Mucosa of descending colon (tissue), 3 donors: ENCODE measurements around the gene CLSTN2. TPM values are rescaled to one million over a fixed set of nuclear protein-coding genes. Genes with fewer than 3 reads are reported as not detected.
A peak's percentile ranks its signal among the peaks of the same experiment; 100 is the strongest.

ENCODE experiments used
- ATAC-seq: fragments of 200-7000 bp; cut with Tn5 transposase; one replicate; pipeline ENCODE4 v1.9.1; 2020; ENCODE audit warnings: mild to moderate bottlenecking, moderate library complexity
- DNase-seq, 3 donors: peaks; one replicate each; pipeline ENCODE4 v3.0.0-alpha.2; 2020
- H3K36me3 ChIP-seq: fragments of 200-600 bp; one replicate; pipeline ENCODE4 v1.8.0; 2021; ENCODE audit warnings: low read depth, mild to moderate bottlenecking
- H3K4me1 ChIP-seq: fragments of 200-600 bp; one replicate; pipeline ENCODE4 v1.8.0; 2021; ENCODE audit warnings: low read depth, mild to moderate bottlenecking
- H3K4me3 ChIP-seq: fragments of 200-600 bp; one replicate; pipeline ENCODE4 v1.8.0; 2021; ENCODE audit warnings: mild to moderate bottlenecking
- H3K9me3 ChIP-seq: fragments of 200-600 bp; one replicate; pipeline ENCODE4 v1.8.0; 2021; ENCODE audit warnings: mild to moderate bottlenecking
- intact Hi-C, 2 donors: fragments of 100-400 bp; cut with DNase I in 1 of 2; cut with micrococcal nuclease in 1 of 2; formaldehyde crosslinking; loops; one replicate each; pipeline versions ENCODE4 v1.11.0 to v1.11.1; 2022; cut with DNase I, micrococcal nuclease
- total RNA-seq, 3 donors: library from RNA; stranded (reverse); fragmentation: NEBNext Ultra II Directional in 2 of 3; extraction: Animal tissue kit (Norgen Biotek cat#: 25700) in 2 of 3; gene quantifications; one replicate each; pipeline versions ENCODE4 v1.2.1 to v1.2.4, GENCODE V29; 2021 to 2023
- TF ChIP-seq, protein P1 (sequence below): fragments of 200-600 bp; IDR thresholded peaks from one replicate; pipeline ENCODE4 v1.8.0; 2022; ENCODE audit warnings: antibody characterized with exemption, mild to moderate bottlenecking
- donor health status: DM: no; HTN: no; CAD: no; lungs with moderate emphysema.
- donor health status: DM: no; HTN: no; CAD: no.
- donor health status: DM: no; HTN: yes; CAD: no.

The CLSTN2 gene
- total RNA-seq, 3 donors from 2014 or later, result 0.90 to 5.3 (median 2.5) TPM

DNA sequence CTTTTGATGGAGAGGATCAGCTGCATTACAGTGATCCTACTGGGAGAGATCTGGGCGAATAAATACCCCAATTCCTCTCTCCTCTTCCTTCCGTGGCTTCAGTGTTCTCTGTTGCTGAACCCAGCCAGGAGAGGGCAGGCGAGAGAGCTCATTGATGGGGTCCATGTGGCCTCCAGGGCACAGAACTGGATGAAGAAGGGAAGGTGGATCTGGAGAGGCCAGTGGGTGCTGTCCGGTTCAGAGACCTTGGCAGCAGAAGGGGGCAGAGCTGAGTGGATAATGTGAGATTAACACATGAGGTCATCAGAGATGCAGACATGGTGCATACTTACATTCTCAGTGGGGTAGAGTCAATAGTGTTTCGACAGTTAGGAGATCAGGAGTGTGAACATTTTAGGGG lies 193.6 kb downstream of the CLSTN2 start:
- ATAC-seq, result peak; percentile 46
- peak in 2 of 3 donors; percentile 37 to 58 for DNase-seq

DNA sequence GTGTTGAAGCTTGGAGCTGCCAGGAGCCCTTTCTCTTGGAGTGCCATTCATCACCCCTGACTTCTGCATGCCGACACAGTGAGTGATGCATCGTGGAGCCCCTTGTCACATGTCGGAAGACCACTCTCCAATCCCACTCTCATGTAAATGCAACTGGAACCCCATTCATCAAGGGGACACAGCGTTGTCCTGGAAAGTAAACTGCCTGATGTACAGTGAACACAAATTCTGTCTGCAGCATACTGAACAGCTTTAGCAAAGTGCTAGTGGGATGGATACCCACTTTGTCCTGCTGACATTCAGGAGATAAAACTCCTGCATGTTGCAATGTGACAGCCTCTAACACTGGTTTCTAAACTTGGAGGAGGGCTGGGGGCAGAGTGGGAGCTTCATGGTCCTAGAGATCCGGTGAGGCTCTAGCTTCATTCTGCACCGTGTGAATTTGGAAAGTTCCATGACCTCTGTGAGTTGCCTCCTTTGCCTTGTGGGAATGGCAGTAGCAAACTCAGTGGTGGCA lies 194.8 kb downstream of the CLSTN2 start:
- TF ChIP-seq, protein P1, sequence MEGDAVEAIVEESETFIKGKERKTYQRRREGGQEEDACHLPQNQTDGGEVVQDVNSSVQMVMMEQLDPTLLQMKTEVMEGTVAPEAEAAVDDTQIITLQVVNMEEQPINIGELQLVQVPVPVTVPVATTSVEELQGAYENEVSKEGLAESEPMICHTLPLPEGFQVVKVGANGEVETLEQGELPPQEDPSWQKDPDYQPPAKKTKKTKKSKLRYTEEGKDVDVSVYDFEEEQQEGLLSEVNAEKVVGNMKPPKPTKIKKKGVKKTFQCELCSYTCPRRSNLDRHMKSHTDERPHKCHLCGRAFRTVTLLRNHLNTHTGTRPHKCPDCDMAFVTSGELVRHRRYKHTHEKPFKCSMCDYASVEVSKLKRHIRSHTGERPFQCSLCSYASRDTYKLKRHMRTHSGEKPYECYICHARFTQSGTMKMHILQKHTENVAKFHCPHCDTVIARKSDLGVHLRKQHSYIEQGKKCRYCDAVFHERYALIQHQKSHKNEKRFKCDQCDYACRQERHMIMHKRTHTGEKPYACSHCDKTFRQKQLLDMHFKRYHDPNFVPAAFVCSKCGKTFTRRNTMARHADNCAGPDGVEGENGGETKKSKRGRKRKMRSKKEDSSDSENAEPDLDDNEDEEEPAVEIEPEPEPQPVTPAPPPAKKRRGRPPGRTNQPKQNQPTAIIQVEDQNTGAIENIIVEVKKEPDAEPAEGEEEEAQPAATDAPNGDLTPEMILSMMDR, result no peak
- intact Hi-C loops, result no loop called here
- Histone ChIP-seq H3K9me3 (no peaks in the 10 kb centered on the region), H3K4me1 (no peaks in the 10 kb centered on the region), H3K4me3 (no peak overlapping the region), H3K36me3 (no peaks in the 10 kb centered on the region)
- ATAC-seq (no peak), DNase-seq (no peak)

More for the DNA sequence above, 193.6 kb downstream of the CLSTN2 start:
- no peak overlapping the region for H3K4me3 ChIP-seq
- no peaks in the 10 kb centered on the region for H3K36me3 ChIP-seq
- TF ChIP-seq, protein P1, result no peak
- no peaks in the 10 kb centered on the region for H3K4me1 ChIP-seq
- intact Hi-C loops, result no loop called here
- no peaks in the 10 kb centered on the region for H3K9me3 ChIP-seq

DNA sequence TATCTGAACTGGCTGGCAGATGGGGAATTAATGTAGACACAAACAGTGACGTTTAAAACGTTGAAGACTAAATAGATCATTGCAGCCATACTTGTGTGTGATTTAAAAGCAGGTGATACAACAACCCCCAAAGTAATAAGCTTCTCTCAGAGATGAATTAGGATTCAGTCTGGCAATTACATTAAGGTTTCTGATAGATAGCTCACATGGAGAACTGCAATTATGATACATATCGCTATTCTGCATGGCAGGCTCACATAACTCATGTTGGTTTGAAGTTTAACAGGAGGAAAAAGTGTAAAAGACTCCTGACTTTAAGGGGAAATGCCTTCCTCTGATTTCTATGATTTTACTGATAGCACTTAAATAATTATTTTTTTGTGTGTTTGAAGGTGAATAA lies 196.9 kb downstream of the CLSTN2 start:
- Histone ChIP-seq H3K36me3 (no peaks in the 10 kb centered on the region), H3K9me3 (no peaks in the 10 kb centered on the region), H3K4me1 (no peaks in the 10 kb centered on the region), H3K4me3 (no peak overlapping the region)
- intact Hi-C loops, result no loop called here
- ATAC-seq (no peak), DNase-seq (no peak)
- TF ChIP-seq, protein P1, result no peak

DNA sequence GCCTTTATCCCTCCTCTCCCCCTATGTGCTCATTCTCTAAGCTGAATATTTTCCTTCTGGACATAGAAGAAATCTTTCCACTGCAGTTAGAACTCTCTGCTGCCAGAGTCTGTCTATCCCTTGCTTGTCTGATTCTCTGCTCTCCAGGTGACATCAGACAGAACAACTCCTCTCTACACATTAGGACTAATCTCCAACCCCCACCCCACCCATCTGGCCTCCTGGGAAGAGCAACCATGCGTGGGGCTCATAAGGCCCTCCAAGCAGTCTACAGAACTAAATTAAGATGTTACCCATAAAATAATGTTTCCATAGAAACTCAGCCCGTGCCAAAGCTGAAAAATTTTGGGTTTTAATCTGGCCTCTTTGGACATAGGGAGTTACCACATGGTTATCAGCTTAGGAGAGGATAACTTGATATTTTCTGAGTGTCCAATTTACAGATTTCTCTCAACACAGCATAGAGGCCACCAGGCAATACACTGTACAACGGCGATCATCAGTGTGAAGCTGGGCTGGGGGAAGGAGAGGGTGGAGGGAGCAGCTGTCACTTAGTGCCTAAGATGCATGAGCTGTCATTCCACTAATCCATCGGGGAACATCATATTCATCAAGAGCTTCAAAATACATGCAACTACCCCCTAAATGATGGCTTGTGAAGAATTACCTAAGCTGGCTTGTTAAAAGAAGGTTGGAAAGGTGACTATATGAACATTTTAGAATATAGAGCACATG lies 199.4 kb downstream of the CLSTN2 start:
- ATAC-seq (no peak), DNase-seq (no peak)
- H3K4me3 ChIP-seq, result no peak overlapping the region
- TF ChIP-seq, protein P1, result no peak
- no peaks in the 10 kb centered on the region for H3K9me3 ChIP-seq
- intact Hi-C loops, result no loop called here
- no peaks in the 10 kb centered on the region for H3K36me3 ChIP-seq
- H3K4me1 ChIP-seq, result no peaks in the 10 kb centered on the region

DNA sequence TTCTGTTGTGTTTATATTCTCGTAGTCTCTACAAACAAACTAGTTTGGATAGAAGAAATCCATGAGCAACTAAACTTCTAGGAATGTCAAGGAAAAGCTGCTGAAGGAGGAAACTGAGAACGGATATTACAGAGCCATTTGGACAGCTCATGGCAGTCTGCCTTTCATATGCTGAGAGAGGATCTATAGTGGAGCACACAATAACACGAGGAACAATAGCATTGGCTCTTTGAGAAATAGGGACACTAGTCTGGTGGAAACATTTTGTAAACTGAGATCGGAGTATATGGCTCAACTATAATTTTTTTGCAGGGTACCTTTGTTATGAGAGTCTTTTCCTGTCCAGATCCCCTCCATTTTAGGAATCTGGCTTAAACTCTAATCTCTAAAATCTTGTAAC lies 200.5 kb downstream of the CLSTN2 start:
- Histone ChIP-seq H3K36me3 (no peaks in the 10 kb centered on the region), H3K9me3 (no peaks in the 10 kb centered on the region), H3K4me3 (no peak overlapping the region), H3K4me1 (no peaks in the 10 kb centered on the region)
- TF ChIP-seq, protein P1, result no peak
- no peak for ATAC-seq
- DNase-seq, result no peak
- intact Hi-C loops, result no loop called here
